GM19328 (cell line): ENCODE measurements around the gene WBP1L.
"Not testable (repeated sequence)": the region's sequence is repeated elsewhere in the genome, so short reads cannot be mapped to it uniquely, and the experiment has no call there.

Experiments
- ATAC-seq: cut with Tn5 transposase; IDR thresholded peaks from one replicate; pipeline ENCODE4 v1.9.1; 2021; ENCODE audit warnings: mild to moderate bottlenecking, moderate library complexity; ENCODE audit not compliant: unreplicated experiment

WBP1L gene

GRCh38 chr10:102802920-102803534 lies 59.3 kb downstream of the WBP1L start:
- no peak for ATAC-seq

DNA sequence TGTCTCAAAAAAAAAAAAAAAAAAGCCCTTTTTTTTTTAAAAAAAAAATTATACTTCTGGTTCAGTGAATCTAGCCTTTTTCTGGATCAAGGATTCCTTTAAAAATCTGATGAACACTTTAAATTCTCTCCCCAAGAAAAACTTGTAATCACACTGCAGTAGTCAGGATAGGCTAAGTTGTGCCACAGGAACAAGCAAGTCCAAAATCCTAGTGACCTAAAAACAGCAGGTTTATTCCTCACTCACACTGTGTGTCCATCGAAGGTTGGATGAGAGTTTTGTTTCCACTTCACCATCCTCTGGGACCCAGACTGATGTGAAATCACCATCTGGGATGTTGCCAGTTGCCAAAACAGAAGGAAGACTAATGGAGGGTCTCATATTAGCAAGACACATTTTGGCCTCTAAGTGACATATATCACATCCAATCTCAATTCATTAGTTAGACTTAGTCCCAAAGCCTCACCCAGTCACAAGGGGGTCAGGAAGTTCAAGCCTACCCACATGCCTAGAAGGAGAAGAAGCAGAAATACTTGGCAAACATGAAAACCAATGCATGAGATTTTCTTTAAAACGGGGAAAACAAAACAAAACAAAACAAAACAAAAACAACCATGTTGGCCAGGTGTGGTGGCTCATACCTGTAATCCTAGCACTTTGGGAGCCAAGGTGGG lies 60.8 kb downstream of the WBP1L start:
- ATAC-seq, result no peak

GRCh38 chr10:102808380-102808779 lies 64.6 kb downstream of the WBP1L start:
- no peak for ATAC-seq

- ATAC-seq, result no peak
These were observed 67.6 kb downstream of the WBP1L start for GRCh38 chr10:102811346-102811745.

DNA sequence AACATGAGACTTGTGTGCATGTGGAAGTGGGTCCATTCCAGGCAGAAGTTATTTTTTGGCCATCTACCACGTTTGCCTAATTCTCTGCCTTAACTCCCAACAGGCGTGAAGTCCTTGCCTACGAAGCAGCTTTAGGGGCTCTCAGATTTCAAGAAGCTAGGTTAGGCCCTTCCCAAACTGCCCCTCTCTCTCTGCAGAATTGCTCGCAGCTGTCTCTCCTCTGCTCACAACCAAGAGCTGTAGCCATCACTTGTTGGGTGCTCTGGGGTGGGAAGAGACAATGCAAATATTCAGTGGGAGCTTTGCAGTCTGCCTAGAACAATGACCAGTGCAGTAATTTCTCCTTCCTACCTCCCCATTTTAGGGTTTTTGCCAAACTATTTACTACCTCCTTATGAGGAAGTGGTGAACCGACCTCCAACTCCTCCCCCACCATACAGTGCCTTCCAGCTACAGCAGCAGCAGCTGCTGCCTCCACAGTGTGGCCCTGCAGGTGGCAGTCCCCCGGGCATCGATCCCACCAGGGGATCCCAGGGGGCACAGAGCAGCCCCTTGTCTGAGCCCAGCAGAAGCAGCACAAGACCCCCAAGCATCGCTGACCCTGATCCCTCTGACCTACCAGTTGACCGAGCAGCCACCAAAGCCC lies 68.6 kb downstream of the WBP1L start:
- ATAC-seq, result no peak

DNA sequence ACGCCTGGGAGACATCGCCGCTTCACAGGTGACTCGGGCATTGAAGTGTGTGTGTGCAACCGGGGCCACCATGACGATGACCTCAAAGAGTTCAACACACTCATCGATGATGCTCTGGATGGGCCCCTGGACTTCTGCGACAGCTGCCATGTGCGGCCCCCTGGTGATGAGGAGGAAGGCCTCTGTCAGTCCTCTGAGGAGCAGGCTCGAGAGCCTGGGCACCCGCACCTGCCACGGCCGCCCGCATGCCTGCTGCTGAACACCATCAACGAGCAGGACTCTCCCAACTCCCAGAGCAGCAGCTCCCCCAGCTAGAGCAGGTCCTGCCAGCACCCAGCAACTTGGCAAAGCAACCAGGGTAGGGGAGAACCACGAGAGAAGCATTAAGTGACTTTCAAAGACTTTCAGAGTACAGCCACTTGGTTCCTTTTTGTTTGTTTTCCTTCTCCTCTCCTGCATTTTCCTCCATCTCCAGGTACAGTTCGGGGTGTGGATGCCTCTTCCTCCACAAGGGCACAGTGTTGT lies 69.3 kb downstream of the WBP1L start:
- no peak for ATAC-seq

- no peak for ATAC-seq
These were observed 70.1 kb downstream of the WBP1L start for GRCh38 chr10:102813734-102814452.

DNA sequence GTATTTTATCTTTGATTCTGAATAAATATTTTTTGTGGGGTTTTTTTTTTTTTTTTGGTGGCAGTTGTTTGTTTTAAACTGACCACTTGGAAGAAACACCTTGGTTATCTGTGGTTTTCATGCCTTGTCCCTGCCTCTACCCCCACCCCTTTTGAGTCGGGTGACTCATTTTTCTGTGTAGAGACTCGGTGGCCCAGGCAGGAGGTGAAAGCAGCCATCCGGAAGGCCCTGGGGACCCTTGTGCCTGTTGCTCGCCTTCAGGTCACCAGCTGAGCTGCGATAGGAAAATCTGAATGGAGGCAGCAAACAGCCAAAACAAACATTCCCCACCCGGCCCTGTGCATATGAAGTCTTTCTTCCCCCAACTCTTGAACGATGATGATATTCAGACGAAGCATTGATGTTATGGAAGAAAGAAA lies 70.7 kb downstream of the WBP1L start:
- ATAC-seq, result no peak

GRCh38 chr10:102814873-102815661 lies 71.3 kb downstream of the WBP1L start:
- ATAC-seq, result no peak

DNA sequence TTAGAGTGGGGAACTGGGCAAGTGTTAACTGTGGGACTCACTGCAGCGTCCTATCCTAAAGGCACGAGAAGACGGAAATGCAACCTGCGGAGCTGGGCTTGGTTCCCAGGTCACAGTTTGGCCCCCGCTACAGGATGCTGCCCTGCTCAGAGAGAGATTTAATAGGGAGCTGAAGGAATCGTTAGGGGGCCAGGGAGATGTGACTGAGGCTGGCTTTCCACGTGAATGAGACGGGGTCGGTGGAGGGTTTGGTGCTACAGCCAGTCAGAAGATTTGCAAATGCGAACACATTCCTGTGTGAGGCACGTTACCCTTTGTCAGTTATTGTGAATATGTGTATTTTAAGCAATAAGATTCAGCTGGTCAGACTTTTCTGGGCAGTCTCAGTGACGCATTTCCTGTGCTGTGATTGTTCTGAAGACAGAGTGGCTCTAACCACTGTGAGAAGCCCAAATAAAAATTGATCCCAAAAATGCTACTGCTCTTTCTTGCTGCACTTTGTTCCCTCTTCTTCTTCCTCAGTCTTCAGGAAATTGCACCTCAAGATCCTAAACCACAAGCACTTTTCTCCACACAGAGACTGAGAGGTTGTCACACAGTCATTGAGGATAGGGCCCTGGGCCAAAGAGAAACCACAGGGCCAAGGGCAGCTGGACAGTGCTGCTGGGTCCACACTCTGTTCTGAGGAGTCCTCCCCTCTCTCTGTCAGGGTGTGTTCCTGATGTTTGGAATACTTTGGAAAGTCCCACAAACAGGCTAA lies 72.2 kb downstream of the WBP1L start:
- no peak for ATAC-seq

GRCh38 chr10:102817175-102817574 lies 73.4 kb downstream of the WBP1L start:
- ATAC-seq, result no peak

- no peak for ATAC-seq
These were observed 75.3 kb downstream of the WBP1L start for GRCh38 chr10:102819054-102819453.

- not testable (repeated sequence) for ATAC-seq
These were observed 76.3 kb downstream of the WBP1L start for GRCh38 chr10:102820008-102820407.

- no peak for ATAC-seq
These were observed 78.5 kb downstream of the WBP1L start for GRCh38 chr10:102822222-102822621.

DNA sequence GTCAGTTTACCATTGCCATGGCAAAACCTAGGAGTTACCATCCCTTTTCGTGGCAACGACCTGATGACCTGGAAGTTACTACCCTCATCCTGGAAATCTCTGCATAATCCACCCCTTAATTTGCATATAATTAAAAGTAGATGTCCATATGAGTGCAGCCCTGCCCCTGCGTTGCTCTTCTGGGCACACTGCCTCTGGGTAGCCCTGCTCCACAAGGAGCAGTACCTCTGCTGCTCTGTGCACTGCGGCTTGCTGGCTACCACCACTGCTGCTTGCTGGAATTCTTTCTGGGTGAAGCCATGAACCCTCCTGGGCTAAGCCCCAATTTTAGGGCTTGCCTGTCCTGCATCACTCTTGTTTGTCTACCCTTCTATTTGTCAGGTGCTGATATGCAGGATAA lies 80.9 kb downstream of the WBP1L start:
- no peak for ATAC-seq

- ATAC-seq, result no peak
These were observed 82.5 kb downstream of the WBP1L start for GRCh38 chr10:102826148-102826796.

- ATAC-seq, result no peak
These were observed 83.8 kb downstream of the WBP1L start for GRCh38 chr10:102827597-102827975.

DNA sequence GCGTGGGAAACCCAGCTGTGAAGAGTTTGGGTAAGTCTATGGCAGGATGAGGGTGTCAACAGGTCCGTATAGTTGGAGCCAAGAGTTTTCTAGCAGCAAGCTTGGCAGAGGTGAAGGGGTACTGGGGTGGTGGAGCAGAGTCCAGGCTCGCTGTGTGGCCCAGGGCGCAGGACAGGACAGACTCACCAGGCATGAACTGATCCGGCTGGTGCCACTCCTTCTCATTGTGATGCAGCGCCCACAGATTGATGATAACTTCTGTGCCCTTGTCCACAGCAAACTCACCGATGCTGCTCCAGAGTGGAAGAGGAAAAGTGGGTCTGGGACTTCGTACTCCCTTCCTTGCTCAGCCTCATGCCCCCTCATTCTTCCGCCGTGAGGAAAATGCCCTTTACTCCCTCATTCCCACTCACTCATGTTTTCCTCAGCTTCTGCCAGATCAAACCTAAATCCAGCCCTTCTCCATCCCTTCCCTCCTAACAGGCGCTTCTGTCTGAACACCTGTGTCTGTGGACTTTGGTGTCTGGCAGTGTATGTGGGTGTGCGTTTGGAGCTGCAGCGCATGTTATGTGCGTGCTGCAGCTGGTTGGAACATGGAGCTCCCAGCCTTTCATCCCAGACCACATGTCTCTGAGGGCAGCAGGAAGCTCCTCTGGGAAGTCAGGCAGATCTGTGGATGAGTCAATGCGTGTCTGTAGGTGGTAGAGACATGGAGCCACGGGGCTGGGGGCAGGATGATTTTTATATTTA lies 87.7 kb downstream of the WBP1L start:
- no peak for ATAC-seq

- ATAC-seq, result no peak
These were observed 88.5 kb downstream of the WBP1L start for GRCh38 chr10:102832248-102832647.
